SW480 (cell line): ENCODE data around the gene PTPN14.
"Not testable (repeated sequence)": the region's sequence is repeated elsewhere in the genome, so short reads cannot be mapped to it uniquely, and the experiment has no call there.

ENCODE experiments used
- DNase-seq: peaks from one replicate; pipeline ENCODE4 v3.0.0-alpha.2; 2016; ENCODE audit warnings: low spot score

PTPN14 gene

DNA sequence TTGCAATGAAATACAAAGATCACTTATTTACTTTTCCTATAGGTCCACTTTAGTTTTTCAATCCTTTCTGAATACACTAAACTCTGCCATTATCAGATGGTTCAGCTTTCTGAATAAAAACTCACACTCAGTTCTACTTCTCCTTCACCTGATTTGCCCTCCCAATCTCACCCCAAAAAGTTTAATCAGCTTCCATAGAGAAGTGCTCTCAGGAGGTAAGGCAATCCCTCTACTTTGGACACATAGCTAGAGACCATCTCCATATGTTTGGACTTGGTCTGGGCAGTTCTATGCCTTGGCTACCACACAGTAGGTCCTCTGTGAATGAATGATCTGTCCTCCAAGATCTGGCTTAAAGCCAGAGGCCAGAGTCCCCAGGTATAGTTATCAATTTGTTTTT is 40.9 kb downstream of the PTPN14 start:
- DNase-seq, result no peak

DNA sequence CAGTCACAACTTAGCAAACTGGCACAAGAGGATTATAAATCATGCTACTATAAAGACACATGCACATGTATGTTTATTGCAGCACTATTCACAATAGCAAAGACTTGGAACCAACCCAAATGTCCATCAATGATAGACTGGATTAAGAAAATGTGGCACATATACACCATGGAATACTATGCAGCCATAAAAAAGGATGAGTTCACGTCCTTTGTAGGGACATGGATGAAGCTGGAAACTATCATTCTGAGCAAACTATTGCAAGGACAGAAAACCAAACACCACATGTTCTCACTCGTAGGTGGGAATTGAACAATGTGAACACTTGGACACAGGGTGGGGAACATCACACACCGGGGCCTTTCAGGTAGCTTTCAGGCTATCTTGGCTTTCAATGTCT is 41.8 kb downstream of the PTPN14 start:
- not testable (repeated sequence) for DNase-seq

DNA sequence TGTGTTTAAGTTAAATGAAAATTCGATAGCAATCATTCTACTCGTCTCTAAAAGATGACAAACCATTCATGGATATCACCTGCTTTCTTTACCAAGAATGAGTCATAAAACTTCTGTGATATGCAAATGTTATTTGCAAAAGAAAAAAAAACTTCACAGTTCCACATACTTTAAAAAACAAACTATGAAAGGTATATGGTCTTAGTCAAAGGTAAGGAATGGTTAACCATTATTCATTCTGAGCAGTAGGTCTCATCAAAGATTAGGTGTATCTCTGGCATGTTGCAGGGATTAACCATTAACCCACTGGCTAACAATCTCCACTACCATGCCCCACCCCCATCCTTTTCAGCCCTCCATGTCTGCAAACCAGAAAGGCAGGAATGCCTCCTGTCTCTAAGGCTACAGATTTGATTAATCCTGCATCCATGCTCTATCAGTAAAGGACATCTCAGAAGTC is 44.4 kb downstream of the PTPN14 start:
- DNase-seq, result peak; percentile 97

DNA sequence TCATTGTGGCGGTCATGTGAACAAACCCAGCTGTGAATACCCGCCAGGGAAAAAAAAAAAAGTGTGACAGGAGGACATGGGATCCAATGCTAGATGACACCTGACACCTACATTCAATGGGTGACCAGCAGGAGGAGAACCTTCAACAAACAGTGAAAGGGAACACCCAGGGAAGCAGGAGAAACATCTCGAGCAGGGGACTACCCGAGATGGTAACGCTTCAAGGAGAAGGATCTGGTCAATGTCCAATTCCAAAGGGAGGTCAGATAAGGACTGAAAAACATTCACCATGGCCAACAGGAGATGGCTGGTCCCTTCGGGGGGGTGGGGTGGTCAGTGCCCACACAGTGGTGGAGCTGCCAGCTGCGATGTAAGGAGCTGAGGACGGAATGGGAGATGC is 46.3 kb downstream of the PTPN14 start:
- peak; percentile 57 for DNase-seq

DNA sequence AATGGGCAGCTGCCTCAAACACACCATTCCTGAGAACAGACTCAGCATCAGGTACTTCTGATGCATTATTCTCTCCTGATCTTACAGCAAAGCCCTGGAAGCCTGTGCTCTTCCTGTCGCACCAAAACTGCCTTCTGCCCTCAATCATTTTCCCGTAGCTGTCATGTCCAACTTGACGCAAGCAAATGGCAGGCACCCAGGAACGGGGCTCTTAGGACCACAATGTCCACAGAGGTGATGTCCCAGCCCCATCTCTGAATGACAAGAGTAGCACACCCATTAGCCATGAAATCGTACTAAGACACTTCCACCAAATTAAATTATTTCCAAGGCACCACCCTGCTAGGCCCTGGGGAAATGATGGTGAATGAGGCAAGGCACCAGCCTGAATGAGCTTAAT is 47.1 kb downstream of the PTPN14 start:
- no peak for DNase-seq

DNA sequence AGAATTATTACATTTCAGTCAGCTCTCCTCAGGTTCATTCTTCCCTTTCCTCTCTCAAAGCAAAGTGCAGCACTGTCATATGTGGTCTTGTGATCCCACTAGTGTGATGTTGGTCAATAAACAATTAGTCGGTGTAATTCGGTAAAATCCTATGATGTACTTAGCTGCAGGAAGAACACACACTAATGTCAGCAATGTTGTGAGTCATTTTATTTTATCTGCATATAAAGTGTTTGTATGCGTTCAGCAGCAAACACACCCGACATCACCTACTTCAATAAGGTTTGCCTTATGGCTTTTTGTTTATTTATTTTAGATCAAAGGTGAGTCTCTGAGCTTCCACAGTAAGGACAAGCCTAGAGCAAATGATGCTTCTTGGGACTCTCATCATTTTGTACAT is 47.8 kb downstream of the PTPN14 start:
- peak; percentile 93 for DNase-seq

DNA sequence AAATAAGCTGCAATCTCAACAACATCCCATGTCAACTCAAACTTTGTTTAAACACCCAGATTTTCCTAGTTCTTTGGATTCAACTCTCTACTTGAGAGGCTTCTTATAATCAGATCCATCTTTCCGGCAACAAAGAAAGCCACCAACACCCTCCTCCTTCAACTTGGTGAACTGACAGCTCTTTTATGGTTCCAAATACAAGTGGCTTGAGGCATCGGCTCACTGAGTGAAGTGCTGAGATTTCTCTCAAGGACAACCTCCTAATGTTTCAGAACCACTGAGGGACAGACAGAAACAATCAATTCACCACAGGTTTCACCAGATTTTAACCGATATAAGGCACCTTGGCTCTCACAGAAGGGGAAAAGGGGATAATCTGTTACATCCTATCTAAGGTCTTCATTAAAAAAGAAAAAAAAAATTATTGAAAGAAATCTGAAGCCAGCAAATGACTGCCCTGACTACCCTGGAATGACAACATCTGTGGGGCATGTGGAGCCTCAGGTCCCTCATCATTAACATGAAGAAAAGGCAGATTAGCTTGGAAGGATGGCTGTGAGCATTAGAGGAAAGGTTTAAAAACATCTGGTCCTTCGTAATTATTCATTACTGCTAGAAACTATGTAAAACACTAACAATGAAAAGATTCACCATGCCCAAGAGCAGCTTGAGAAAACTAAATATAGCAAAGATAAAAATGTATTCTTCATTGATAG is 50.9 kb downstream of the PTPN14 start:
- no peak for DNase-seq

DNA sequence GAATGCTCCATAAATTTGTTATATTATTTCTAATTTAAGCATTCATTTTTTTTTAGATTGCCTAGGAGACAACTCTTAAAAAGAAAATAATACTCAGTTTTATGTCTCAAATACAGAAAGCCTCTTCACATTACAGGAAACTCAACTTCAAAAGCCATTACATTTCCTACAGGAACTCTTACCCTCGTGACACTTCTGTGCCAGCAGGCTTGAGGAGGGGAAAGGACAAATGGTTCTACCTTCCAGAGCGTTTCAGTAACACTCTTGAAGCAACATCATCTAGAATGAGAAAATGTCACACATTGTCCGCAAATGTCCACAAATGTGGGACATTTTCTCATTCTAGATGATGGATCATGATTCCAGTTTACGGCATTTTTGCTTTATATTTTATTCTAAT is 51.7 kb downstream of the PTPN14 start:
- no peak for DNase-seq

DNA sequence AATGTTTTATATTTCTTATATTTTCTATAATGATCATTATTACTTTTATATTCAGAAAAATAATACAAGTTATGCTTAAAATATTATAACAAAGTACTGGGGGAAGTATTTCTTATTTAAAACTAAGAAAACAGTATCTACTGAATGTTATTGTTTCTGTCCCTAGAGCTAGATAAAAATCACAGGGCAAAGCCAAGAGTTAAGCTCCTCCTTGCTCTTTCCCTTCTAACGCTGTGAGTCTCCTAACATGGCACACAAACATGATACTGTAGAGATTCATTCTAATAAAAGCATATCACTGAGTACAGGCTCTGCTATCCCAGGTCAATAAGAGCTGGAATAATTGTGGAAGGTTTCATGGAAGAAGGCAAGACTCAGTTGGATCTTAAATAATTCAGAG is 53.4 kb downstream of the PTPN14 start:
- DNase-seq, result no peak

DNA sequence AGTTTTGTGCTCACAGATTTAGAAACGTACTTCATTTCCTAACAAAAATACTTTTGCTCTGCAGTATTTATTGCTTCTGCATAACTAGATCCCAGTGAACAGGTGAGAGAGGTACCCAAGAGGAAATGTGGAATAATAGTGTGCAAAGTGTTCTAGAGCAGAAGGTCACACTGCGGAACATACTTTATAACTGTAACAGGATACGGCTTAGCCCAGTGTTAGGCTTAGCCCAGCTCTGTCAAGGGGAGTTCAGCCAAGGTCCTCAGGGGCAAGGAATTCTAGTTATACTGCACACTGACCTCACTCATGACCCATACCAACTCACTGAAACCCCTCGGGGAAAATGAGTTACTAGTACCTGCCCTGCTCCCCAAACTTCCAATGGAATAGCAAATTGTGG is 55.3 kb downstream of the PTPN14 start:
- DNase-seq, result no peak

DNA sequence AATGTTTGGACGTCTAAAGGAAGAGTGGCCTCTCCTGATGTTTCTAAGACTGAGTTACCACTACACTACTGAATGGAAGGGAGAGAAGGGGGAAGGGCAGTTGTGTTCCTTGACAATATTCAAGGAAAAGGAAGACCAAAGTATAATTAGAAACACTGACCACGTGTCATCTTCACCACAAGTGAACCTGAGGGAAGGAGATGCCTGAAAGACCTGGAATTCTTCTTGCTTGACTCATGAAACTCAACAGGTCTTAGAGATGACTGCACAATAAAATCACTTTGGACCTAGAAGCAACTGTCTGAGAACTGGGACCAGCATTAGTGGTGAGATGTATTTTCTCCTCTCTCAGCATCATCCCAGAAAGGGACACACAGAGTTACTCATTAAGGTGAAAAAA is 56.7 kb downstream of the PTPN14 start:
- DNase-seq, result peak; percentile 65

DNA sequence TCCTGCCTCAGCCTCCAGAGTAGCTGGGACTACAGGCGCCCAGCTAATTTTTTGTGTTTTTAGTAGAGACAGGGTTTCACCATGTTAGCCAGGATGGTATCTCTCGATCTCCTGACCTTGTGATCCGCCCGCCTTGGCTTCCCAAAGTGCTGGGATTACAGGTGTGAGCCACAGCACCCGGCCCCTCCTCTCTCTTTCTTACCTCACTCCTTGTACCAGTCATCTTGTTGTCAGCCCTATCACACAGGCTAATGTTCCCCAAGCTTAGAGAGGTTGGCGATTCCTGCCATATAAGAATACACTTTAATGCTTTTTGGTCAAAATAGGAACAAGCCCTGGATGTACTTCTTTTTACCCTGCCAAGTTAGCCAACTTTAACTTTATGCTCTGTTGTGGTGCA is 57.2 kb downstream of the PTPN14 start:
- not testable (repeated sequence) for DNase-seq

DNA sequence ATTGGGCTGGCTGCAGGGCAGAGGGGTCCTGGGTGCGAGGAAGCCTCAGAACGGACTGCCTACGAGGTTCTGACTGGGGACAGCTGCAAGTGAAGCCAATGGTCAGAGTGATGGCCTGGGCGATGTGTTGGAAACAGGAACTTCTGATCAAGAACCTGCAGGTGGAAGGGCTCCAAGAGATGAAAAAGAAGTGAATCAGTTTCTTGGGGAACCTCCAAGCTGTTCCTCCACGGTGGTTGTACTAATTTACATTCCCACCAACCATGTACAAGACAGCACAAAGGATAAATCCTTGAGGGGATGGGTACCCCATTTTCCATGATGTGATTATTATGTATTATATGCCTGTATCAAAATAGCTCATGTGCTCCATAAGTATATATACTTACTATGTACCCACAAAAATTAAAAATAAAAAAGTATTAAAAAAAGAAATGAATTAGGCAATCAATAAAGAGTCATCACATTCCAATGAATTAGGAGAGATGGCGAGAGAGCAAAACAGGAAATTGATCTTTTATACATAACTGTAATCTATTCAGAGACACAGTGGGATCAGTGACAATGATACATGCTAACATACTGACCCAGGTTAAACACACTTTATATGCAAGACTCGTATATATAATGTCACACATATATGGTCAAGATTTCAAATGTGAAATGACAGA is 58.1 kb downstream of the PTPN14 start:
- no peak for DNase-seq

DNA sequence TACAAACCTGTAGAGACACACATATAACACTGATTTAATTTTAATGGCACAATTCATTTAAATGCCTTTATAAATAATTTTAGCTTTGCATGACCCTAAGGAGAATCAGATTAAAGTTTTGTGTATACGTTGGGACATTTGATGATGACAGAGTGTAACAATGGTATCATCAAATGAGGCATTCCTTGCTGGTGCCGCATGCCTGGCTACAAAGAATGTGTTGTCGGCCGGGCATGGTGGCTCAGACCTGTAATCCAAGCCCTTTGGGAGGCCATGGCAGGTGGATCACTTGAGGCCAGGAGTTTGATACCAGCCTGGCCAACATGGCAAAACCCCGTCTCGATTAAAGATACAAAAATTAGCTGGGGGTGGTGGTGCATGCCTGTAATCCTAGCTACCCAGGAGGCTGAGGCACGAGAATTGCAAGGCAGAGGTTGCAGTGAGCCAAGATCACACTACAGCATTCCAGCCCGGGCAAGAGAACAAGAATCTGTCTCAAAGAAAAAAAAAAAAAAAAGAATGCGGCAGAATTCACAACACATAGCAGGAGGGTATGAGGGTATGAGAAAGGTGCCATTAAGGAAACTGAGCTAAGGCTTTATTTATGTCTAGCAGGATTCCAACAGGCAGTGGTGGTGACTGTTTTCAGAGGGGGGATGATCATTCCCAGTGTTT is 58.9 kb downstream of the PTPN14 start:
- DNase-seq, result no peak

DNA sequence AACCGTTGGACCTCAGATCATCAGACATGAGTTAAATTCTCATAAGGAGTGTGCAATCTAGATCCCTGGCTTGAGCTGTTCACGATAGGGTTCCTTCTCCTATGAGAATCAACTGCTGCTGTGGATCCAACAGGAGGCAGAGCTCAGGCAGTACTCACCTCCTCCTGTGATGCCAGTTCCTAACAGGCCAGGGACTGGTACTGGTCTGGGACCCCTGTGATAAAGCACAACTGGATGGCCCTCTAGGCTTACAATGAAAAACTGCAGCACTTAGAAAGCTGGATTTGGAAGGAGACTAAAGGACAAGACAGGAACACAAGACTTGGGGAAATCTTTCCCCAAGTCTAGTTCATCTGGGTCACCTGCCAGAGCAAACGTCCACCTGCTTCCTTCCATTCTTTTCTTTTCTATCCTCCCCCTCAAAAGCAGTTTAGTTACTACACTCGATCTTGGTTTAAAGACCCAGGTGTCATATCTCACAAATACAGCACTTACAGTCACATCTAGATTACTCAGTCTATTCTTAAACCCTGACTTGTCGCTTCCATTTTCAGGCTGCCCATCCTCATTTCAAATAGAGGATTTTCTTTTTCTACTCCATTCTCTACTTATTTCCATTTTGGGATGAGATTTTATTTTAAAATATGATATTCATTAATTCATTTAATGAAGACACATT is 59.8 kb downstream of the PTPN14 start:
- no peak for DNase-seq

DNA sequence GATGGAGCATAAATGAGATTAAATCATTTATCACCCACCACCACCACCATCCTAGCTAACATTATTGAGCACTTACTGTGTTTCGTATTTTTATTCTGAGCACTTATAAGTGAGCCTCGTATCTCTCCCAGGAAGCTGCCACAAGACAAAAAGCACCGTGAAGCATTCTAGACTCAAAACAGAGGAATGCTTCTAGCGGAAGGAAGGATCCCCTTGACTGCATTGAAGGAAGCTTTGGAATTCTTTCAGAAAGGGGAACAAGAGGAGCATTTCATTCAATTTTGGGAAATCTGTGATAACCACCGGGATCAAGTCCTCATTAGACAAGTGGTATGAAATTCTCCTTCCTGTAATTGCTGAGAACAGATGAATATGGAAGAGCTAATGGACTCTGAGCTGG is 66.3 kb downstream of the PTPN14 start:
- no peak for DNase-seq

DNA sequence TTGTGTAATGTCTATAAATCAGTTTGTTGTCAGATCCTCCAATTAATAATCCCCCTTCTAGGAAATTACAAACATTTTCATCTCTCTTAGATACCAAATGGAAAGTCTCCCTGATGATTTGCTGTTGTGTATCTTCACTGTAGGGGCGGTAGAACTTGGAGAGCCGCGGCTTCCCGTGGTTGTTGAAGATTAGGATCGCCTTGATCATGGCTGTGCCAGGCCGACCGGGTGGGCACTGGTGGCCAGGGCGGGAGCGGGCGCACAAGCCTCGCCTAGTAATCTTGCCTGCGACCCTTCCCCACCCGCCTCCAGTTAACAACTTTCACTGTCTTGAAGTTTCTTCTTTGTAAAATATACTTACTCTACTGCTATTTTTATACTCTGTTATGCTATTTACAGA is 68.2 kb downstream of the PTPN14 start:
- DNase-seq, result not testable (repeated sequence)

DNA sequence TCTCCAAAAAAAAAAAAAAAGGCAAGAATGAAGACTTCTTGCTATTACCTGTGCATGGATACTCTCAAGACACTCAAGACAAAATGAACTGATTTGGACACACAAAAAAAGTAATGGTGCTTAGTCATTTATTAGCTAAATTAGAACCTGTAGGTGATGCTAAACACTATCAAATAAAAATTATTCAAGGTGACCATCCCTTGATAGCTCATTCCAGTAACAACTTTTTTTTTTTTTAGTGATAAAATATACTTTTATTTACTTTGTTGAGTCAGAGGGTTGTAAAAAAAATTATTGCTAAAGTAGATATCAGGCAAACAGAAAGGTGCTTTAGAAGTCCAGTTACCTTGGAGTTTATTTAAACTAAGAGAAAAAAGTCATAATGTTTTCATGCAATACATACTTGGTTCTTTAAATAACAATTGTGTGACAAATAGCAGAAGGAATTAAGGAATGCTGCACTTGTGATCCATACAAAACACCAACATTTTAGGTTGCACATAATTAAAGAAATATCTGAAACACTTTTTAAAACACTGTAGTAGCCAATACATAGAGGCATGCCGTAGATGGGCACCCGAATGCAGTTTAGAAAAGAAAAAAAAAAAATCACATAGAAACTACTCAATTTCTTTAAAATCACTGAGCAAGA is 69.3 kb downstream of the PTPN14 start:
- not testable (repeated sequence) for DNase-seq

DNA sequence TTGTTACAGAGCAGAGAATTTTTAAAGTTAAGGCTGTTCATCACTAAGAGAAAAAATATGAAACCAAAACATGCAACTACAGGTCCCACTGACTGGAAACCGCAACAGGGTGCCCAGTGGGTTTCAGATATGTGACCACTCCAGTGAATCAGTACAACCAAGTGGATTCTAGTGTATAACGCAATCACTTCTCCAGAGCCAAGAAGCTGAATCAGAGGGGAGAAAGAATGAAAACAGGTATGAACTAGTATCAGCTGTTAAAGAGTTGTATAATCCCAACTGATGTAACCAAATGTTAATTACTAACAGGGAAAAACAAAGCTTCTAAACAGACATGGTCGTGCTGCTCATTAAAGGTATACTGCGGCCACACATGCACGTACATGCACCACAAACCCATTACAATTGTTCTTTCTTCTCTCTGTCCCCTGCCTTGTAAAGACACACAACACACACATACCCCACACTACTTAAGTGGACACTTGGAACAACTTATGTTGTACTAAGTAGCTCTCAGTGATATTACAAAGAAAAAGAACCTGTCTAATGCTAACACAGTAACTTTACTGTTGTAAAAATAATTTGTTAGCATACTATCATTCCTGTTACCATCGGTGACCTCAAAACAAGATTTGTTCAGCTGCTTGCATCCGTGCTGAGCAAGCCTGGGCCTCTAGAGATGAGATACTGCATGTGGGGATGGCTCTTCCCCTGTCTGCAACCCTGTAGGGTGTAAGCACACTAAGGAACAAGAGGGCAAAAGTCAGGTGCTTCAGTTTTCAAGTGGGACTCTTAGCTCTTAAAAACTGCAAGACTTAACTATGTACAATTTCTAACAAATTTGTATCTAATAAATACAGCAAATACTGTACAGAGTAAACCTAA is 74.2 kb downstream of the PTPN14 start:
- DNase-seq, result peak; percentile 50

DNA sequence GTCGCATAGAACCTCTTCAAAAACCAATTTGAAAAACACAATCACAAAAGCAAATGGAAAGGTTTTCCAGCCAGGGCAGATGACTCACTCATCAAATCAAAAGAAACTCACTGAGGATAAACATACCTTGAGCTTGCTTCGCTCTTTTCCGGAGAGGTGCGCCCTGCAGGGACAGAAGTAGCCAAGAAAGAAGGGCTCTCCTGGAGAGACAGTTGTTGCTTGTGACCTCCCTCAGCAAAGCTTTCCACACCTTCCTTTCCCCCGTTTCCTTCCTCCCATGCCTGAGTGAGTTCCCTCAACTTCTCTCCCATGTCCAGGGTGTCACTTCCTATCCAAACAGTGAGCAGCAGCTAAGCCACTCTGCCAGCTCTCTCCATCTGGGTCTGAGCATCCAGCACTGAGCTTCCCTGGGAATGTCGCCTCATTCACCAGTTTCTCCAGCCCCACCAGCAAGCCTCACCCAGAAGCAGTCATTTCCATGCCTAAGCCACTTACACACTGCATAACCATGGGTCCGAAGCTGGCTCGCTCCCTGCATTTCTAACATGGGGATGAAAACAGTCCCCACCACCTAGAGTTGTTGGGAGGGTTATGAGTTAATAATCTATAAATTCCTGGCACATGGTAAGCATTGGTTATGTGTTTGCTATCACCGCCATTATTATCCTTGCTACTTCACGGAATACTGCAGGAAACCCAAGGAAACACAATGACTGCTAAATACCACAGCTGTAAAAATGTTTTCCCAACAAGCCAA is 75.0 kb downstream of the PTPN14 start:
- no peak for DNase-seq
